Measurements from ENCODE around the gene ACSF2.
A peak's percentile ranks its signal among the peaks of the same experiment; 100 is the strongest.

Gene ACSF2

GRCh38 chr17:50479522-50480141, 53.6 kb downstream of the ACSF2 start:
- peak; percentile 58 for DNase-seq

- no peak for DNase-seq
Measured at GRCh38 chr17:50480142-50480764, 54.2 kb downstream of the ACSF2 start.

GRCh38 chr17:50480854-50481490, 55.0 kb downstream of the ACSF2 start:
- no peak for DNase-seq

- no peak for DNase-seq
Measured at GRCh38 chr17:50481648-50482047, 55.6 kb downstream of the ACSF2 start.

- no peak for DNase-seq
Measured at GRCh38 chr17:50482110-50482509, 56.1 kb downstream of the ACSF2 start.

GRCh38 chr17:50482516-50482915, 56.5 kb downstream of the ACSF2 start:
- DNase-seq, result peak; percentile 32

GRCh38 chr17:50483266-50483665, 57.2 kb downstream of the ACSF2 start:
- no peak for DNase-seq

- no peak for DNase-seq
Measured at GRCh38 chr17:50484386-50485155, 58.6 kb downstream of the ACSF2 start.

GRCh38 chr17:50487213-50488096, 61.4 kb downstream of the ACSF2 start:
- DNase-seq, result no peak

- no peak for DNase-seq
Measured at GRCh38 chr17:50488880-50489279, 62.9 kb downstream of the ACSF2 start.

GRCh38 chr17:50491505-50491904, 65.5 kb downstream of the ACSF2 start:
- DNase-seq, result no peak

- DNase-seq, result no peak
Measured at GRCh38 chr17:50492214-50492613, 66.2 kb downstream of the ACSF2 start.

GRCh38 chr17:50493744-50494143, 67.7 kb downstream of the ACSF2 start:
- no peak for DNase-seq

GRCh38 chr17:50495217-50495823, 69.3 kb downstream of the ACSF2 start:
- DNase-seq, result no peak

GRCh38 chr17:50495918-50496317, 69.9 kb downstream of the ACSF2 start:
- no peak for DNase-seq

- no peak for DNase-seq
Measured at GRCh38 chr17:50498021-50498874, 72.2 kb downstream of the ACSF2 start.

- no peak for DNase-seq
Measured at GRCh38 chr17:50499270-50499669, 73.3 kb downstream of the ACSF2 start.

- no peak for DNase-seq
Measured at GRCh38 chr17:50499721-50500120, 73.7 kb downstream of the ACSF2 start.

GRCh38 chr17:50501054-50501453, 75.0 kb downstream of the ACSF2 start:
- no peak for DNase-seq

GRCh38 chr17:50502301-50502990, 76.4 kb downstream of the ACSF2 start:
- no peak for DNase-seq

All from KG1 (cell line).